Embryonic facial prominence (tissue), 1 donor: ENCODE data around the gene SNTN.
"Not testable (repeated sequence)": the region's sequence is repeated elsewhere in the genome, so short reads cannot be mapped to it uniquely, and the experiment has no call there.

Source experiments
- DNase-seq: peaks from one replicate; pipeline ENCODE4 v3.0.0-alpha.2; 2016; ENCODE audit errors: extremely low spot score

SNTN gene

DNA sequence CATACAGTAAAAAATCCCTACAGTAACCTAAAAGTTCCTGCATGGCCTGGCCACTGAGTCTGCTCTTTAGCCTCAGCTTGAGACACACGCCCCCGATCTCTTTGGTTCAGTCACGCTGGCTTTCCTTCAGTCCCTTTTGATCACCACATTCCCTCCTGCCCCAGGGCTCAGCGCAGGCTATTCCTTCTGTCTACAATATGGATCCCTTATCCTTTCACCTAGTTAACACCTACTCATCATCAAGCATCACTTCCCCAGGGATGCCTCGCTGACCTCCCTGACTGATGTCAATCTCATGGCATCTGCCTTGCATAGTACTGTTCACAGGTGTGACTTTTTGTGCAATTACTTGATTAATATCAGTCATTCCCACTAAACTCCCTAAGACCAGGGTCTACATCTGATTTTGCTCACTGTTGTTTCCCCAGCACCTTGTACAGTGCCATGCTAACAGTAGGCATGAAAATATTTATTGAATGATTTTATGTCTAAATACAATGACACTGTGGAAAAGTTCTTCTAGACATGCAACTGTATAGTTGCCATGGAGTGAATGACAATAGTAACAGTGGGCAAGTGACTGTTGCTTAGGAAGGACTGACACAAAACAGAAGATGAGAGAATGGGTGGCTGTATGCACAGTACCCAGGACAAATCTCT is at the start of gene SNTN:
Gene SNTN, plus strand, starts transcription at position 610 of the 660 bp plus-strand sequence. Its CDS starts 13 bp downstream, at position 623.
- DNase-seq, result no peak

DNA sequence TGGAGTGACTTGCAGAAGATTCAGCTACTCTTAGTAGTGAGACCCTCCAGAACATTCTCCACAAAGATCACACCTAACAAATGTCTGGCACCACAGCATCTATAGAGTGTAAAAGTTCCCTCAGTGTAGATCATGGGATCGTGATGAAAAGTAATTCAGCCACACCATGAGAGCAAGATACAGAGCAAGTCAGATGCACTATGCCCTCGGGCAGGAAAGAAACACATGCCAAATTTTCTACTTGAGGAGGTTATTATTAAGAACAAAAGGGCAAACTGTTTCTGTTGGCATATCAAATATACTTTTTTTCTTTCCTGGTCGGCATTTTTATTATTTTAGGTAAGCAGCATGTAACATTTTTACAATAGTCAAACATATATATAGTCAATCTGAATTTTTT is 44.8 kb upstream of the SNTN start:
- DNase-seq, result no peak

DNA sequence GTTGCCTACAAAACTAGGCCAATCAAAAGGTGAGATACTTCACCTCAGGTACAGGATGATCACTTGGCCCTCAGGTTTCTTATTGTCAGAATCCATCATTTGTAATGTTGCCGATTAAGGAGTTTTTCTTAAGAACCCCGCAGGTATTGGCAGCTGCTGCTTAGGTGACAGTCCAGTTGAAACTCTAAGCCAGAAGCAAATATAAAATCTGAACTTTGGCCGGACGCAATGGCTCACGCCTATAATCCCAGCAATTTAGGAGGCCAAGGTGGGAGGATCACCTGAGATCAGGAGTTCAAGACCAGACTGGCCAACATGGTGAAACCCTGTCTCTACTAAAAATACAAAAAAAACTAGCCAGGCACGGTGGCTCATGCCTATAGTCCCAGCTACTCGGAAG is 43.1 kb upstream of the SNTN start:
- no peak for DNase-seq

DNA sequence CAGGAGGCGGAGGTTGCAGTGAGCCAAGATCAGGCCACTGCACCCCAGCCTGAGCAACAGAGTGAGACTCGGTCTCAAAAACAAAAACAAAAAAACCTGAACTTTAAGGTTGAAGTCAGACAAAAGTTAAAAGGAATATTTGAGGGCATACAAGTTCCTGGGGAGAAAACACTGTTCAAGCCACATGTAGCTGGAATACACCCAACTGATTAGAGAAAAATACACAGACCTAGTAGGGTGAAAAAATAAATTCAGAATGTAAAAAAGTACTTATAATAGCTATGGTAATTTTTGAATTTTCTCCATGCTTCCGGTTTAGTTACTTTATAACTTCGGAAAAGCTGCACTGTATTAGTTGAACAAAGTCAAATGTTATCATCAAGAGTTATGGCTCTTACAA is 42.6 kb upstream of the SNTN start:
- DNase-seq, result no peak

DNA sequence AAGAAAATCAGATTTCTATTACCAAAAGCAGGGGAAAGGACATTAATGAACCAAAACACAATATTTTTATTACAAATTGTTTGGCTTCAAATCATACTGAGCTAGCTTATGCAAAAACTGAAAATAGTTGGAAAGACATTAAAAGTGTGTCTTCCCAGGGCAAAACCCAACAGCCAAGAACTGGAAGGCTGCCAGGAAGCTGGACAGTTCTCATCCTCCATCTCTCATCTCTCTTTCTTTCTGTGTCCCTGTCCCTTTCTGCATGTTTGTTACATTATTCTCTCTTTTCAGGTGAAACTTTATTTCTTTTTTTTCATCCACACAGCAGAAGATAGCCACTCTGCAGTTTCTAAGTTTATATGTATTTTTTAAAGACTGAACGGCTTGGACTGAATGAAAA is 41.1 kb upstream of the SNTN start:
- no peak for DNase-seq

DNA sequence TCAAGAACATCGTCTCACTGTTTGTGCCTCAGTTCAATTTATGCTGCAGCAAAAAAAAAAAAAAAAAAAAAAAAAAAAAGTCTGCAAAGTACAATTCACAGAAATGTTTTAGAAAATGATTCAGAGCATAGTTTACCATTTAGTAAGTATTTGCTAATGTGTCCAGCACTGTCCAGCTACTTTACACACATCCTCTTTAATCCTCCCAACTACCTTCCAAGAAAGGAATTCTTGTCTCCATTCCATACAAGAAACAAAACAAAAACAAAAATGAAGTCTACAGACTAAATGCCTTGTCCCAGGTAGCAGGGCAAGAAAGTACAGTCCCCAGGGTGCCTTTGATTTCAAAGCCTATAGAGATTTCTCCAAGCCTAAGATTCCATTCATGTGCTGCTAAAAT is 38.9 kb upstream of the SNTN start:
- no peak for DNase-seq

DNA sequence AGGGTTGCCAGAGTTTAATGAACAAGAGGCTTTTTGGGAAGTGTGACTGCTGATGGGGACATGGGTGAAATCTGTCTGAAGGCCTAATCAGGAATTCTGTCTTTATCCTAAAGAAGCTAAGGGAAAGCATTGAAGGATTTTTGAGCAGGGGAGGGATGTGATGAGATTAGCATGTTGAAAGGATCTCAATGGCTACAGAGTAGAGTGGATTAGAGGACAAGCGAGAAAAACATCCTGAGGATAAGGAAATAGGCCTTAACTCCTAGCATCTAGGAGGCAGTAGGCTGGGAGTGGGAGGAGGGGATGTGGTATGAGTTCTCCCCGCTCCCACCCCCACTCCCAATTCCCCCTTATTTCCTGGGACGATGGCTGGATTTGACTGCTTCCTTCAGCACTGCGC is 35.1 kb upstream of the SNTN start:
- no peak for DNase-seq

DNA sequence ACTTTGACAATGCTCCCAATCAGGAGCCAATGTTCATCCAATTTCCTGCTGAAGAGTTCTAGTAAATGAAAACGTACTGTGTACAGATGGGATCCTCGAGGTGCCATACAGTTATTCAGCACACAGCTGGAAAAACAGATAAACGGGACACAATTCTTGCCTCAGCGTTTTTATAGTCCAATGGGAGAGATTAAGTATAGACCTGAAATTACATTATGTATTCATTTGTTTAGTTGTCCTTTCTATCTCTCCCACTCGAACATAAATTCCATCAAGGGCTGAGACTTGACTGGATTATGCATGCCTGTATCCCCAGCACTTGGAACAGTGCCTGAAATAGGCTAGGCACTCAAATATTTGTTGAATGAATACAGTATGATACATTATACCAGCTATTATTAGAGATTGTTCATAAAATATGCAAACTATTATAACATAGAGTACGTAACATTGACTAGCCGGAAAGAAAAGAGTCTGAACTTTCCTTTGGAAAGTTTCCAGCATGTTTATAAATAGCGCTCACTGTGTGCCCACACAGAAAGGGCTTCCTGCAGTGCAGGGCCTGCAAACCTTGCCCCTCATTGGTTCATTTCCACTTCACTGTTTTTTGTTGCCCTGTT is 27.4 kb upstream of the SNTN start:
- DNase-seq, result peak; percentile 30

DNA sequence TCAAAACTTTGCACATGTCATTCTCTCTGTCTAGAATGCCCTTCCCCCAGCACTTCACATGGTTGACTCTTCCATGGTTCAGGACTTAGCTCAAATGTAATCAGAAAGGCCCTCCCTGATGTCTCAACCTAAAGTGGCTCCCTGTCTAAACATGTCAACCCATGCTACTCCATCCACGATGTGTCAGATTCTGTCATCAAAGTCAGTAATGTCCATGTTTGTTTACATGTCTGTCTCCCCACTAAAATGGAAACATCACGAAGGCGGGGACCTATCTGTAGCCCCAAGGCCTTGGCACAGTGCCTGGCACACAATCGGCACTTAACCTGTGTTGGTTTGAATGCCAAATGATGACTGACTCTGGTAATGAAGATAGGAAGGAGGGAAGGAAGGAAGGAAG is 20.8 kb upstream of the SNTN start:
- no peak for DNase-seq

DNA sequence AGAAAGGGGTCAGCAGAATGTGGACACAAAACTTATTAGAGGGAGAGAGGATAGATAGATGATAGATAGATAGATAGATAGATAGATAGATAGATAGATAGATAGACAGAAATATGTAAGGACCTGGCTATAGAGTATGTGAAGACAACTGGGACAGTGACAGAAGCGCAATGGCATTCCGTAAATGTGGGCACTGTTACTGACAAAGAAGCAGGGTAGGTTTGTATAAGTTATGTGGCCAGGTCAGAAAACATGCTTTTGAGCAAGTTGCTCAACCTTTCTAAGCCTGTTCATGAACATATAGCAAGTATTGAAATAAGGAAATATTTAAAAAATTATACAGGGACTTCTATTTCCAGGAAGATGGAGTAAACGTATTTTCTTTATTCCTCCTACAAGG is 17.3 kb upstream of the SNTN start:
- DNase-seq, result no peak

DNA sequence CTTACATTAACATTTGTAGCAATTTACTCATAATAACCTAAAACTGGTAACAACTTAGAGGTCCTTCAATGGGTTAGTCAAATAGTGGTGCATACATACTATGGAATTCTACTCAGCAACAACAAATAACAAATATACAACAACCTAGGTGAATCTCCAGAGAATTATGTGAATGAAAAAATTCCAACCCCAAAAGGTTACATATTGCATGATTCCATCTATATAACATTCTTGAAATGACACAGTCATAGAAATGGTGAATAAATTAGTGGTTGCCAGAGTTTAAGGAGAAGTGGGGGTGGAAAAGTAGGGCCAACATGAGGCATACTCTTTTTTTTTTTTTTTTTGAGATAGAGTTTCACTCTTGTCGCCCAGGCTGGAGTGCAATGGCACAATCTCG is 12.7 kb upstream of the SNTN start:
- DNase-seq, result no peak

DNA sequence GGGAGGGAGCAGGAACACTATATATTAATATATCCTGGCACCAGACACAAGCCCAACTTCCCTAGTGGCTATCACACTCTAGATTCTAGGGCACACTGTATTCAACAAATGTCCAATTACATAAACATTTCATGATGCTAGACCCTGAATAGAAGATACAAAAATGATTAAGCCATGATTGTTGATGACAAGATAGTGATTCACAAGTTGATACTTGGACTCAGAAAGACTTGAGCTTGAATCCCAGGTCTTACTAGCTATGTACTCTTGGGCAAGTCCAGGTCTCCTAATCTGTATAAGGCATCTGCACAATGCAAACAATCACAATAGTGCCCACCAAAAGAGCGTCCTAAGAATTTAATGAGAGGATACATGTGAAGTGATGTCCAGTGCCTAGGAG is 10.0 kb upstream of the SNTN start:
- DNase-seq, result no peak

DNA sequence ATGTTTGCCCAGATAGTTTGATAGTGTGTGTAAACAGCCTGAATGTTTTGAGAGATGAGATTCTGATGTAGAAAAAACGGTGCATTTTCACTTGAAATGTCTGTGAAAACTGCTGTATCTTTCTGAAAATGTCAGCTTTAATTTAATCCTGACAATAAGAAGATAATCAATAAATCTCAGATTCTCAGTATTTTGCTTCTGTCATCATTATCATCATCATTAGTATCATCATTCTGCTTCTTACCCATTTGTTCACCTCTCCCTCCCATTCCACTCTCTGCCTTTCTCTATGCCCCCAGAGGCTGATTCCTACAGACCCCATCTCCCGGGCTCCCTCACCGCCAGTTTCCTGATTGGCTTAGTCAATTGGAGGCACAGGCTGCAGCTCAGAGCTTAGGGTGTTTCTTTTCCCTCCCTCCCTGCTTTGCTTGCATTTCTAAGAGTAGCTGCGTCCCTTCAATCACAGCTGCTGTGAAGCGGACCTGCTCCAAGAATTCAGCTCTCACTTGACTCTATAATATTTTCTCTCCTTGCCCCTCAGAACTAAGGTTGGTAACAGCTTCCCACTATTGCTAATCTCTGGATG is 8.2 kb upstream of the SNTN start:
- DNase-seq, result no peak

DNA sequence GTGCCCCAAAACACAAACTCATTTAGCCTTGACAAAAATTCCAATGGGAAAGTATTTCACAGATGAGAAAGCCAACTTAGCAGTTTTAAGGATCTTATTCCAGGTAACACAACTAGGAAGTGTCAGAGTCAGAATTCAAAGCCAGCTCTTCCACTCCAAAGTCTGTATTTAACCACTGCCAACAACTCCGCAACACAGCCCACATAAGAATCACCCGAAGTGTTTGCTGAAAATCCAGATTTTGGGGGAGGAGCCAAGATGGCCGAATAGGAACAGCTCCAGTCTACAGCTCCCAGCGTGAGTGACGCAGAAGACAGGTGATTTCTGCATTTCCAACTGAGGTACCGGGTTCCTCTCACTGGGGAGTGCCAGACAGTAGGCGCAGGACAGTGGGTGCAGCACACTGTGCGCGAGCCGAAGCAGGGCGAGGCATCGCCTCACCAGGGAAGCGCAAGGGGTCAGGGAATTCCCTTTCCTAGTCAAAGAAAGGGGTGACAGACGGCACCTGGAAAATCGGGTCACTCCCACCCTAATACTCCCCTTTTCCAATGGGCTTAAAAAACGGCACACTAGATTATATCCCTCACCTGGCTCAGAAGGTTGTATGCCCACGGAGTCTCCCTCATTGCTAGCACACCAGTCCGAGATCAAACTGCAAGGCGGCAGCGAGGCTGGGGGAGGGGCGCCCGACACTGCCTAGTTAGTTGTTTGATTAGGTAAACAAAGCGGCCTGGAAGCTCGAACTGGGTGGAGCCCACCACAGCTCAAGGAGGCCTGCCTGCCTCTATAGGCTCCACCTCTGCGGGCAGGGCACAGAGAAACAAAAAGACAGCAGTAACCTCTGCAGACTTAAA is 7.3 kb upstream of the SNTN start:
- DNase-seq, result not testable (repeated sequence)

DNA sequence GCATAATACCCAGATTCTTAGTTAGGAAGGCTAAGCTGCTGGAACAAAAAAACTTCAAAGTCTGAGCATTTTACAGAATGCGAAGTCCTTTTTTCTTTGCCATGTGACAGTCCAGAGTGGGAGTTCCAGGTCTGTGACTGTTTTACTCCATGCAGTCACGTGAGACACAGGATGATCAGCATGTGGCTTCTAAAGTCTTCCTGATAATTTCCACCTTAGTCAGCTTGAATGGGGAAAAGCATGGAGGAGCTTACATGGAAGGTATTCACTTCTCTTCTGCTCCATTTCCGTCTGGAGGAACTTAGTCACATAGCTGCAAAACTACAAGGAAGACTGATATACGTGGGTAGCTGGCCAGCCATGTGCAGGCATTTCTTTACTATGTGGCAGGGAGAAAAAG is 1.7 kb downstream of the SNTN start:
- no peak for DNase-seq

DNA sequence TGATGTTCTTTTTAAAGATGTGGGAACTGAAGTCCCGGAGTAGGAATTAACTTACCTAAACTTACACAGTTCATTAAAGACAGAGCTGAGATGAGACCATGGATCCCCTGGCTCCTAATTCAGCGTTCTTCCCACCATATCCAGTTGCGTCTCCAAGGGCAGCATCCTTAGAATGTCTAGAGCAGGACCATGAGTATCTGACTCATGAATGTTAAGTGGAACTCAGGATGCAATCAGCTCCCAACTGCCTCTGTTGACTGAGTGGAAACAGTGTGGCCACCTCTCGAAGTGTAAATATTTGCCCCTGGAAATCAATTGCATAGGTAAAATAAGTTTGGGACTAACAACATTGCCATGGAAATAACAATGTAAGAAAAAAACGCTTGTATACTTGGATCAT is 2.5 kb downstream of the SNTN start:
- DNase-seq, result no peak

DNA sequence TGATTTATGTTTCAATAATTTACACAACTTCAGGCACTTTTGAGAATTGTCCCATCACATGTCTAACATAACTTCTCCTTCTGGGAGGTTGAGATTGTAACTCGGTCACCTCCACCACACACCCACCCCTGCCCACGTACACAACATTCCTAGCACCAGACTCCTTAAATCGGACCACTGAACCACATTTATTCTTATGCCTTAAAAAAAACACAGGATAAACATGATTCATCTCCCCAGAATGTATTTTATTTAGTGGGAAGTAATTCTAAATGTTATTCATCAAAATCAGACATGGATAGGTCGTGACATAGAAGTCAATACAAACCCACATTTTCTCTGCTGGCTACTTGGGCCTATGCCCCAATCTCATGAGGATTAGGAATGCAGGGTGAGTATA is 3.0 kb downstream of the SNTN start:
- no peak for DNase-seq

DNA sequence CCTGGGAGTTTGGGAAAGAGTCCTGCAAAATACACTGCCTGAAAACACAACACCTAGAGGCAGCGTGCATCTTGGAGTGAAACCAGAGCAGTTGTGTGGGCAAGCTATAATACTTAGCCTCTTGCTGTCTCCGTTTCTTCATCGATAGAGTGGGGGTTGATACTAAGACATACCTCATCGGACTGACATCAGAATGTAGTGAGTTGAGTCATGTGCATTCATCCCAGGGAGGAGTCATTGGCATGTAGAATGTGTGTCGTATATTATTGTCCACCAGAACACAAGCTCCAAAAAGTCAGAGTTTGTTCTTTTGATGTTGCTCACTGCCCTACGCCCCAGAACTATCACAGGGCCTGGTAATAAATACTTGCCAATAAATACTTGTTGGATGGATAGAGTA is 4.3 kb downstream of the SNTN start:
- no peak for DNase-seq

DNA sequence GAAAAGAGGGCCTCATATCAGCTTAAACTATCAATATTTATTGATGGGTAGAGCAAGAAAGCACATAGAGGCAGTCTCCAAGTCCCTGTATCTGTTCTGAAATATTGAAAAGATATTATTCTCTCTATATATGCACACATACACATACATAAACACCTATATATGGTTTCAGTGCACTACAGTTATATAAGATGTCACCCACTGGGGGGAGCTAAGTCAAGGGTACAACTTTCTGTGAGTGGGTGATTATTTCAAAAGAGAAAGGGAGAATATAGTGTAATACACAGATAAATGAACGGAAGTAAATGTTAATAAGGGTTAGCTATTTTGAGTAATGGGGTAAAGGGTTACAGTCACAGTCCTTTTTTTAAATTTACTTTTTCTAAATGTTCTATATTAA is 8.8 kb downstream of the SNTN start:
- DNase-seq, result no peak

DNA sequence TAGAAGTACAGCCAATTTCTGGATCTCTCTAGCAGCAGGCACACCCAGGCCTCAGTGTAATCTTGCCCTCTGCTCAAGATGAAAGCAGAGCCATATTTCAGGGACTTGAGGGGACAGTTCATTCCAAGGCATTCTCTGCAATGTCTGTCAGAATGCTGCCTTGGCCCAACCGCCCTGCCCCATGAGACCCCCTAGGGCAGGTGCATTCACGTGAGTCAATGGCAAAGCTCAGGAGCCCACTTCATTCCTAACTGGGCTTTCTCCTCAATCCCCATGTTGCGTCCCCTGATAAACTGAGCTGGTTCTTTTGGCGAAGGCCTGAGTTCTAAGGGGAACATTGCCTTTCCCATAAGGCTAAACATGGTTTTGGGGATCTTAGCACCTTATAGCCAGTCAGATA is 9.5 kb downstream of the SNTN start:
- no peak for DNase-seq

DNA sequence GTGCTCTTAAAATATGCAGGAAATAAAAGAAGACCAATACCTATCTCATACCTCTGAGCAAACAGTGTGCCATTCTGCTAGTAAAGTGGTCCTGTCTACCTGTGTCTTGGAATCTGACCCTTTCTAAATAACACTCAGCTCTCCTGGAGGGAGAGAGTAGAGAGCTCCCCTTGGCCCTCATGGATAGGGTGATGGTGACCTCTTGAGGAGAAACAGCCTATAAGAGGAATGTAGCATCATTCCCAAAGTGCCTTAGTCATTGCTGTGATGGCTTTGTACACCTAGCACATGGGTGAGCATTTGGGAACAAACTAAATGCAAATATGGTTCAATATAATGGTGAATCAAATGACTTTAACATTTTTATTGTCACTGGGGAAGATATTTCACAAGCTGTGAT is 10.0 kb downstream of the SNTN start:
- DNase-seq, result no peak

DNA sequence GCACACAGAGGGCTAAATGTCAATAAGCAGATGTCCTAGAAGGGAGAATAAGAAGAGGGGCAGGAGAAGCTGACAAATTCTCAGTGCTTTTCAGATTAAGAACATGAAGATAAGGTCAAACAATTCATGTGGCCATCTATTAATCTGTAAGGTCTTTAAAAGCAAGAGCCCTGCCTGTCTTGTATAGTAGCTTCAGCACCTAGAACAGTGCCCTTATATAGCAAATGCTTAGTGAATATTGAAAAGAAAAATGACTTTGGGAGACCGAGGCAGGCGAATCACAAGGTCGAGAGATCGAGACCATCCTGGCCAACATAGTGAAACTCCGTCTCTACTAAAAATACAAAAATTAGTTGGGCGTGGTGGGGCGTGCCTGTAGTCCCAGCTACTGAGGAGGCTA is 18.1 kb downstream of the SNTN start:
- DNase-seq, result no peak

DNA sequence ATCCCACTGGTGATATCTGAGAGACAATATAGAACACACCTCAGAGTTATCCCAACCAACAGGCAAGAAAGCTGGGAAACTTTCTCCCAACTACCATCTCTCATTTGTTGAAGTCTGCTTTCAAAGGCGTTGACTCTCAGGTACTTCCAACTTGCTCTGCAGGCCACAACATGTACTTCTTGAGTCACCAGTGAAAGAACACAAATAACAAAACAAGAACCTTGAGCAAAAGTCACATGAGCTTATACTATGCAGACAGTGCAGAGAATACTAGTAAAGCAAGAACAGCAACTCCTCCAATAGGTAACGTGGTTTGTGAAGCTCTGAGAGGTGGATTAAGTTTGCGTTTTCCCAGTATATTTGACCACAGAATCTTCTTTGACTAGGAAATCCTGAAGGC is 20.6 kb downstream of the SNTN start:
- DNase-seq, result no peak
